Suprapubic skin (tissue), 4 donors: ENCODE data around the gene EIF1AD. TPM values are rescaled to one million over a fixed set of nuclear protein-coding genes. Genes with fewer than 3 reads are reported as not detected.

ENCODE experiments used
- DNase-seq, 2 donors: peaks; one replicate each; pipeline ENCODE4 v3.0.0-alpha.2; 2019; ENCODE audit warnings: low spot score in 2 of 2
- H3K27ac ChIP-seq: fragments of 200-600 bp; sonication (generic); one replicate; pipeline ENCODE4 v1.5.1; 2019
- H3K27me3 ChIP-seq: fragments of 200-600 bp; sonication (generic); one replicate; pipeline ENCODE4 v1.5.1; 2019
- H3K36me3 ChIP-seq: fragments of 200-600 bp; sonication (generic); one replicate; pipeline ENCODE4 v1.5.1; 2019
- H3K4me1 ChIP-seq: fragments of 200-600 bp; sonication (generic); one replicate; pipeline ENCODE4 v1.5.1; 2019
- H3K4me3 ChIP-seq: fragments of 200-600 bp; sonication (generic); one replicate; pipeline ENCODE4 v1.5.1; 2019; ENCODE audit warnings: mild to moderate bottlenecking
- H3K9me3 ChIP-seq: fragments of 200-600 bp; sonication (generic); one replicate; pipeline ENCODE4 v1.5.1; 2019
- CTCF ChIP-seq, 2 donors: fragments of 200-600 bp in 1 of 2; fragments of 450-650 bp in 1 of 2; sonication (generic) in 1 of 2; IDR thresholded peaks; one replicate each; pipeline ENCODE4 v1.5.1; 2016 to 2019; ENCODE audit warnings: antibody characterized with exemption in 2 of 2, mild to moderate bottlenecking in 1 of 2, moderate library complexity in 1 of 2
- EP300 ChIP-seq: sonication (generic); formaldehyde crosslinking; IDR thresholded peaks from one replicate; pipeline ENCODE4 v1.6.1; 2017; ENCODE audit warnings: antibody characterized with exemption
- POLR2A ChIP-seq, 2 donors: fragments of 450-650 bp; IDR thresholded peaks; one replicate each; pipeline ENCODE4 v1.6.1; 2017; ENCODE audit warnings: antibody characterized with exemption in 2 of 2, mild to moderate bottlenecking in 2 of 2, moderate library complexity in 2 of 2
- POLR2AphosphoS5 ChIP-seq, 3 donors: sonication (generic); formaldehyde crosslinking; IDR thresholded peaks; one replicate each; pipeline ENCODE4 v1.6.1; 2017; ENCODE audit warnings: antibody characterized with exemption in 3 of 3
- WGBS: methylation state at CpG from one replicate; pipeline ENCODE4 v1.1.5; 2018; 5-methylcytosine and 5-hydroxymethylcytosine counted together
- total RNA-seq, 4 donors: library from RNA; depleted of rRNA; stranded (reverse); fragments of >200 nt; gene quantifications; one replicate each; pipeline ENCODE4 v1.1.0, GENCODE V29; 2016

The EIF1AD gene
- 10 to 100 TPM; 51.8 to 61.6 (median 55.9) TPM for total RNA-seq

GRCh38 chr11:66001942-66002647 is at the start of gene EIF1AD, which contains the start of gene BANF1:
EIF1AD (minus strand) TSS chr11:66002157; CDS start chr11:66000389, 1,768 bp downstream.
BANF1 (plus strand) TSS chr11:66002503; CDS start chr11:66003251, 748 bp downstream.
- peaks cover 45% of the 10 kb centered on the region for H3K36me3 ChIP-seq
- peaks cover 25% of the 10 kb centered on the region for H3K4me1 ChIP-seq
- peak in 2 of 3 donors; percentile 75 to 98 for TF ChIP-seq POLR2AphosphoS5 (IDR thresholded peaks at IDR 0.05)
- no peak for TF ChIP-seq EP300
- TF ChIP-seq CTCF (IDR thresholded peaks at IDR 0.05): no peak
- peak; percentile 19 to 64 for TF ChIP-seq POLR2A (IDR thresholded peaks at IDR 0.05)
- H3K4me3 ChIP-seq: peak within 1 kb of the TSS; percentile 81
- H3K27ac ChIP-seq: peak within 1 kb of the TSS; percentile 94
- H3K9me3 ChIP-seq: no peaks in the 10 kb centered on the region
- no peaks in the 10 kb centered on the region for H3K27me3 ChIP-seq
- 0% methylated on average over 28 of the region's 55 CpGs for WGBS
- peak; percentile 96 for DNase-seq

- 25% methylated on average over 12 of the region's 12 CpGs for WGBS
- H3K9me3 ChIP-seq: no peaks in the 10 kb centered on the region
- peaks cover 24% of the 10 kb centered on the region for H3K4me1 ChIP-seq
- DNase-seq: no peak
- peaks cover 26% of the 10 kb centered on the region for H3K36me3 ChIP-seq
- H3K27ac ChIP-seq: peak overlapping the region; percentile 88
- H3K27me3 ChIP-seq: peaks cover 20% of the 10 kb centered on the region
- peak overlapping the region; percentile 85 for H3K4me3 ChIP-seq
- TF ChIP-seq CTCF (IDR thresholded peaks at IDR 0.05) (no peak), EP300 (no peak), POLR2A (IDR thresholded peaks at IDR 0.05) (no peak), POLR2AphosphoS5 (IDR thresholded peaks at IDR 0.05) (no peak)
Measured at GRCh38 chr11:66051371-66051765, 49.4 kb upstream of the EIF1AD start.

- 83% methylated on average over 5 of the region's 5 CpGs for WGBS
- no peak for DNase-seq
Measured at GRCh38 chr11:66050581-66051231, 48.7 kb upstream of the EIF1AD start.

GRCh38 chr11:66048547-66049323 is 46.8 kb upstream of the EIF1AD start, which contains the start of gene GAL3ST3:
GAL3ST3 (minus strand) TSS chr11:66049161; CDS start chr11:66045415, 3,746 bp downstream.
- WGBS: 21% methylated on average over 22 of the region's 39 CpGs
- no peak for DNase-seq
- peaks cover 20% of the 10 kb centered on the region for H3K27me3 ChIP-seq
- no peak within 1 kb of the TSS for H3K4me3 ChIP-seq
- H3K27ac ChIP-seq: no peak within 1 kb of the TSS
- peaks cover 25% of the 10 kb centered on the region for H3K4me1 ChIP-seq
- no peaks in the 10 kb centered on the region for H3K9me3 ChIP-seq
- H3K36me3 ChIP-seq: no peaks in the 10 kb centered on the region
- TF ChIP-seq POLR2AphosphoS5 (IDR thresholded peaks at IDR 0.05) (no peak), POLR2A (IDR thresholded peaks at IDR 0.05) (no peak), EP300 (no peak), CTCF (IDR thresholded peaks at IDR 0.05) (no peak)

More at GRCh38 chr11:66050581-66051231, 48.7 kb upstream of the EIF1AD start:
- no peak overlapping the region for H3K27ac ChIP-seq
- peaks cover 20% of the 10 kb centered on the region for H3K36me3 ChIP-seq
- H3K4me1 ChIP-seq: peaks cover 24% of the 10 kb centered on the region
- TF ChIP-seq POLR2AphosphoS5 (IDR thresholded peaks at IDR 0.05): no peak
- no peak for TF ChIP-seq POLR2A (IDR thresholded peaks at IDR 0.05)
- TF ChIP-seq EP300: no peak
- no peak for TF ChIP-seq CTCF (IDR thresholded peaks at IDR 0.05)
- peaks cover 20% of the 10 kb centered on the region for H3K27me3 ChIP-seq
- no peak overlapping the region for H3K4me3 ChIP-seq
- H3K9me3 ChIP-seq: no peaks in the 10 kb centered on the region
